Endothelial cell of umbilical vein (primary cell): Measurements from ENCODE around the gene ZDHHC19. TPM values are rescaled to one million over a fixed set of nuclear protein-coding genes. Genes with fewer than 3 reads are reported as not detected.

Source experiments
- BruUV-seq: library from RNA; stranded (reverse); fragments of 400-500 nt; replicated peaks from 2 replicates; lab custom pipeline; 2021; lab: Mats Ljungman, UMichigan
- CTCF ChIA-PET: fragments of 300-600, 350-600 bp; sonication (Branson Sonifier 250); formaldehyde crosslinking; loops from one replicate; lab custom pipeline; 2021; ENCODE audit warnings: antibody characterized with exemption, inconsistent platforms; lab: Charles Lee
- POLR2A ChIA-PET: fragments of 300-600, 350-600 bp; sonication (Branson Sonifier 250); formaldehyde crosslinking; loops from one replicate; lab custom pipeline; 2021; ENCODE audit warnings: antibody characterized with exemption, inconsistent platforms; lab: Charles Lee
- DNase-seq: peaks from one replicate; pipeline ENCODE4 v3.0.0-alpha.2; 2011; ENCODE audit warnings: low read depth, low spot score
- FAIRE-seq: peaks from 2 replicates; lab custom pipeline; 2011; peaks lifted over from hg19 to GRCh38; lab: Jason Lieb, UNC
- H2AFZ ChIP-seq: 2 replicates; pipeline ENCODE4 v1.6.0; 2012; ENCODE audit warnings: low read depth, low read length, control low read depth, inconsistent platforms
- H3K27ac ChIP-seq: 2 replicates; pipeline ENCODE4 v1.5.1; 2011; ENCODE audit warnings: low read depth, mild to moderate bottlenecking, control low read depth, low read length, moderate library complexity; ENCODE audit not compliant: insufficient read depth
- H3K27me3 ChIP-seq, 2 experiments: 2 replicates each; pipeline versions ENCODE4 v1.6.0 to v1.6.1; 2011; ENCODE audit warnings: low read length in 2 of 2, mixed read lengths in 1 of 2; ENCODE audit not compliant: control insufficient read depth in 2 of 2, insufficient read depth in 2 of 2
- H3K36me3 ChIP-seq, 2 experiments: 2 replicates in 1 of 2; 3 replicates in 1 of 2; pipeline ENCODE4 v1.5.1; 2011; ENCODE audit warnings: low read length in 2 of 2, mild to moderate bottlenecking in 1 of 2, moderate library complexity in 1 of 2; ENCODE audit not compliant: control insufficient read depth in 2 of 2, insufficient read depth in 2 of 2; ENCODE audit errors: extremely low read depth in 1 of 2
- H3K4me1 ChIP-seq: 3 replicates; pipeline ENCODE4 v1.5.1; 2011; ENCODE audit warnings: mild to moderate bottlenecking, low read length; ENCODE audit not compliant: control insufficient read depth, insufficient read depth; ENCODE audit errors: extremely low read depth
- H3K4me2 ChIP-seq: 2 replicates; pipeline ENCODE4 v1.6.1; 2011; ENCODE audit warnings: low read length, control low read depth, mixed read lengths; ENCODE audit not compliant: insufficient read depth
- H3K4me3 ChIP-seq, 3 experiments: fragments of 200-600 bp in 1 of 3; sonication (generic), shearing (Covaris generic) in 1 of 3; replicated peaks in 1 of 3; 2 replicates each; pipeline ENCODE4 v1.5.1; 2011 to 2016; ENCODE audit warnings: control low read depth in 3 of 3, low read length in 3 of 3, mild to moderate bottlenecking in 2 of 3, inconsistent platforms in 1 of 3, low read depth in 1 of 3, moderate library complexity in 1 of 3; ENCODE audit not compliant: insufficient read depth in 1 of 3
- H3K79me2 ChIP-seq: 2 replicates; pipeline ENCODE4 v1.6.0; 2012; ENCODE audit warnings: low read length, inconsistent platforms; ENCODE audit not compliant: control insufficient read depth, insufficient read depth
- H3K9ac ChIP-seq: replicated peaks from 2 replicates; pipeline ENCODE3; 2011; ENCODE audit warnings: low read length, control low read depth; ENCODE audit not compliant: insufficient read depth; ENCODE audit errors: extremely low read depth
- H3K9me1 ChIP-seq: replicated peaks from 3 replicates; pipeline ENCODE4 v1.6.0; 2011; ENCODE audit warnings: mild to moderate bottlenecking, low read length; ENCODE audit not compliant: control insufficient read depth, insufficient read depth; ENCODE audit errors: extremely low read depth
- H3K9me3 ChIP-seq: replicated peaks from 2 replicates; pipeline ENCODE4 v1.5.1; 2012; ENCODE audit warnings: low read length, inconsistent platforms; ENCODE audit not compliant: control insufficient read depth, insufficient read depth
- H4K20me1 ChIP-seq: replicated peaks from 2 replicates; pipeline ENCODE3; 2011; ENCODE audit warnings: mild to moderate bottlenecking, low read length; ENCODE audit not compliant: control insufficient read depth, insufficient read depth; ENCODE audit errors: extremely low read depth
- GATA2 ChIP-seq: IDR thresholded peaks from 2 replicates; pipeline ENCODE4 v1.7.0; 2011; ENCODE audit warnings: low read depth, mild to moderate bottlenecking, moderate library complexity, mixed read lengths, low read length; ENCODE audit not compliant: insufficient read length, insufficient read depth
- MYC ChIP-seq: IDR thresholded peaks from one replicate; pipeline ENCODE4 v1.6.1; 2011; ENCODE audit warnings: mild to moderate bottlenecking, low read depth, low read length
- POLR2A ChIP-seq: IDR thresholded peaks from 2 replicates; pipeline ENCODE4 v1.6.1; 2012; ENCODE audit warnings: low read depth, mild to moderate bottlenecking, control low read depth, low read length
- POLR2AphosphoS5 ChIP-seq: IDR thresholded peaks from 2 replicates; pipeline ENCODE4 v1.6.1; 2012; ENCODE audit warnings: low read depth, mild to moderate bottlenecking, control low read depth, low read length, moderate library complexity; ENCODE audit not compliant: insufficient read depth
- dilution Hi-C: fragments of 300-500 bp; cut with MboI; formaldehyde crosslinking; loops from one replicate; pipeline ENCODE4 v1.15.0; 2019; ENCODE audit warnings: low sequenced_read_pairs; ENCODE audit not compliant: extremely low pct_ligation_motif_present
- intact Hi-C: fragments of 100-400 bp; cut with micrococcal nuclease; formaldehyde crosslinking; loops from one replicate; pipeline ENCODE4 v1.10.0; 2022
- polyA plus RNA-seq, 4 experiments: library from polyadenylated mRNA; depleted of rRNA in 3 of 4; stranded (reverse) in 3 of 4; unstranded in 1 of 4; fragments of >200 nt; gene quantifications; 2 replicates each; pipeline versions ENCODE4 v1.2.1 to v1.2.3, GENCODE V29; 2011 to 2012; ENCODE audit warnings: missing spikeins in 1 of 4
- total RNA-seq: library from RNA; stranded (reverse); gene quantifications from 2 replicates; pipeline ENCODE4 v1.2.3, GENCODE V29; 2021
- TF ChIP-seq, protein P1 (sequence below): IDR thresholded peaks from 2 replicates; pipeline ENCODE4 v1.6.1; 2011; ENCODE audit not compliant: insufficient read depth, insufficient read length
- TF ChIP-seq, protein P2 (sequence below), 2 donors: IDR thresholded peaks; 1 replicate in 1 of 2; 2 replicates in 1 of 2; pipeline ENCODE4 v1.5.1; 2011; ENCODE audit warnings: low read length in 2 of 2, mild to moderate bottlenecking in 2 of 2, moderate library complexity in 2 of 2, control low read depth in 1 of 2, inconsistent platforms in 1 of 2, low read depth in 1 of 2; ENCODE audit not compliant: insufficient read depth in 1 of 2; ENCODE audit errors: extremely low read depth in 1 of 2

The ZDHHC19 gene
- total and polyA plus RNA-seq, 2 donors (not counting 3 experiments of a cell fraction or from before 2014, with no cell fraction given), result not detected

GRCh38 chr3:196237203-196237602 lies 26.0 kb upstream of the ZDHHC19 start:
- Histone ChIP-seq H3K27ac (no peak overlapping the region), H2AFZ (no peak overlapping the region), H3K79me2 (no peaks in the 10 kb centered on the region), H3K9me1 (no peaks in the 10 kb centered on the region), H3K9ac (no peak overlapping the region), H3K9me3 (no peaks in the 10 kb centered on the region), H3K27me3 (no peaks in the 10 kb centered on the region), H3K4me3 (no peak overlapping the region), H3K4me2 (no peak overlapping the region), H3K36me3 (peaks cover 13 to 22% of the 10 kb centered on the region in 2 experiments), H3K4me1 (no peaks in the 10 kb centered on the region), H4K20me1 (no peaks in the 10 kb centered on the region)
- dilution Hi-C loops, result no loop called here
- no TSS peak for BruUV-seq
- DNase-seq, result no peak
- POLR2A ChIA-PET, result no interaction called here
- CTCF ChIA-PET, result no interaction called here
- no peak for TF ChIP-seq POLR2A
- TF ChIP-seq, protein P1, sequence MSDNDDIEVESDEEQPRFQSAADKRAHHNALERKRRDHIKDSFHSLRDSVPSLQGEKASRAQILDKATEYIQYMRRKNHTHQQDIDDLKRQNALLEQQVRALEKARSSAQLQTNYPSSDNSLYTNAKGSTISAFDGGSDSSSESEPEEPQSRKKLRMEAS, result no peak
- TF ChIP-seq, protein P2, sequence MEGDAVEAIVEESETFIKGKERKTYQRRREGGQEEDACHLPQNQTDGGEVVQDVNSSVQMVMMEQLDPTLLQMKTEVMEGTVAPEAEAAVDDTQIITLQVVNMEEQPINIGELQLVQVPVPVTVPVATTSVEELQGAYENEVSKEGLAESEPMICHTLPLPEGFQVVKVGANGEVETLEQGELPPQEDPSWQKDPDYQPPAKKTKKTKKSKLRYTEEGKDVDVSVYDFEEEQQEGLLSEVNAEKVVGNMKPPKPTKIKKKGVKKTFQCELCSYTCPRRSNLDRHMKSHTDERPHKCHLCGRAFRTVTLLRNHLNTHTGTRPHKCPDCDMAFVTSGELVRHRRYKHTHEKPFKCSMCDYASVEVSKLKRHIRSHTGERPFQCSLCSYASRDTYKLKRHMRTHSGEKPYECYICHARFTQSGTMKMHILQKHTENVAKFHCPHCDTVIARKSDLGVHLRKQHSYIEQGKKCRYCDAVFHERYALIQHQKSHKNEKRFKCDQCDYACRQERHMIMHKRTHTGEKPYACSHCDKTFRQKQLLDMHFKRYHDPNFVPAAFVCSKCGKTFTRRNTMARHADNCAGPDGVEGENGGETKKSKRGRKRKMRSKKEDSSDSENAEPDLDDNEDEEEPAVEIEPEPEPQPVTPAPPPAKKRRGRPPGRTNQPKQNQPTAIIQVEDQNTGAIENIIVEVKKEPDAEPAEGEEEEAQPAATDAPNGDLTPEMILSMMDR (IDR thresholded peaks at IDR 0.05; ENCODE audit: extremely low read depth in 1 of 2, insufficient read depth in 1 of 2, low read depth in 1 of 2, low read length in 2 of 2), result no peak
- no peak for TF ChIP-seq POLR2AphosphoS5
- no peak for TF ChIP-seq GATA2
- TF ChIP-seq MYC, result no peak
- intact Hi-C loops, result no loop called here
- no peak for FAIRE-seq
